Activated T-helper 1 cell treated with anti-CD3 and anti-CD28 coated beads, Interleukin-12 subunit alpha, Interleukin-12 subunit beta, Interleukin-2, Interleukin-4 antibody, amounts not matched to agents 30 ng/mL and 10 ng/mL and 1 ng/mL, durations not matched to agents 14 hours and 24 hours and 36 hours (primary cell): ENCODE data around the gene GSDMA. TPM values are rescaled to one million over a fixed set of nuclear protein-coding genes. Genes with fewer than 3 reads are reported as not detected.
A peak's percentile ranks its signal among the peaks of the same experiment; 100 is the strongest.
"Not testable (repeated sequence)": the region's sequence is repeated elsewhere in the genome, so short reads cannot be mapped to it uniquely, and the experiment has no call there.

Experiments
- DNase-seq: peaks from one replicate; pipeline ENCODE4 v3.0.0; 2021; ENCODE audit warnings: low spot score
- H3K27ac Mint-ChIP-seq: one replicate; pipeline ENCODE4 v1.8.0; 2021; ENCODE audit warnings: mild to moderate bottlenecking, mixed read lengths
- H3K27me3 Mint-ChIP-seq: one replicate; pipeline ENCODE4 v1.8.0; 2022; ENCODE audit warnings: mild to moderate bottlenecking, moderate library complexity, mixed read lengths; ENCODE audit not compliant: insufficient read depth
- H3K36me3 Mint-ChIP-seq: one replicate; pipeline ENCODE4 v1.8.0; 2021; ENCODE audit warnings: low read depth, mixed read lengths
- H3K4me1 Mint-ChIP-seq: one replicate; pipeline ENCODE4 v1.8.0; 2021; ENCODE audit warnings: low read depth, mixed read lengths
- H3K4me3 Mint-ChIP-seq: one replicate; pipeline ENCODE4 v1.8.0; 2021; ENCODE audit warnings: mild to moderate bottlenecking, moderate library complexity, mixed read lengths
- H3K9me3 Mint-ChIP-seq: one replicate; pipeline ENCODE4 v1.8.0; 2021; ENCODE audit warnings: mixed read lengths
- intact Hi-C: fragments of 100-400 bp; cut with micrococcal nuclease; formaldehyde crosslinking; loops from one replicate; pipeline ENCODE4 v1.15.1; 2024
- total RNA-seq: library from RNA; stranded (reverse); gene quantifications from 2 replicates; pipeline ENCODE4 v1.2.3, GENCODE V29; 2022

The GSDMA gene
- total RNA-seq, 1 donor from 2014 or later = 0.73 TPM

- no peaks in the 10 kb centered on the region for H3K9me3 Mint-ChIP-seq
- intact Hi-C loops = no loop called here
- no peak for DNase-seq
- H3K4me3 Mint-ChIP-seq = no peak overlapping the region
- H3K27me3 Mint-ChIP-seq = peaks cover 4% of the 10 kb centered on the region
- H3K27ac Mint-ChIP-seq = no peak overlapping the region
- H3K36me3 Mint-ChIP-seq = peaks cover 2% of the 10 kb centered on the region
- H3K4me1 Mint-ChIP-seq = peaks cover 25% of the 10 kb centered on the region
Observed at GRCh38 chr17:39937447-39937846, 25.4 kb upstream of the GSDMA start.

GRCh38 chr17:39938140-39938869, 24.5 kb upstream of the GSDMA start:
- Mint-ChIP-seq H3K36me3 (peaks cover 2% of the 10 kb centered on the region), H3K4me1 (peaks cover 25% of the 10 kb centered on the region), H3K9me3 (no peaks in the 10 kb centered on the region), H3K27ac (peak overlapping the region; percentile 23), H3K27me3 (peaks cover 4% of the 10 kb centered on the region), H3K4me3 (no peak overlapping the region)
- no peak for DNase-seq
- intact Hi-C loops = no loop called here

GRCh38 chr17:39939106-39939505, 23.7 kb upstream of the GSDMA start:
- Mint-ChIP-seq H3K27ac (peak overlapping the region; percentile 87), H3K36me3 (peaks cover 2% of the 10 kb centered on the region), H3K4me3 (no peak overlapping the region), H3K9me3 (no peaks in the 10 kb centered on the region), H3K27me3 (peaks cover 4% of the 10 kb centered on the region), H3K4me1 (peaks cover 25% of the 10 kb centered on the region)
- DNase-seq = no peak
- intact Hi-C loops = no loop called here

GRCh38 chr17:39939588-39940419, 23.0 kb upstream of the GSDMA start:
- Mint-ChIP-seq H3K4me1 (peaks cover 25% of the 10 kb centered on the region), H3K9me3 (no peaks in the 10 kb centered on the region), H3K27ac (peak overlapping the region; percentile 87), H3K27me3 (peaks cover 4% of the 10 kb centered on the region), H3K36me3 (peaks cover 2% of the 10 kb centered on the region), H3K4me3 (peak overlapping the region; percentile 31)
- peak; percentile 71 for DNase-seq
- intact Hi-C loops = loop anchor here (1.0 kb wide), 4 partner anchors 13 to 170 kb away; partner anchors contain the start of genes LRRC3C, ORMDL3 and PSMD3

GRCh38 chr17:39943702-39944392, 19.0 kb upstream of the GSDMA start:
- Mint-ChIP-seq H3K9me3 (no peaks in the 10 kb centered on the region), H3K27ac (no peak overlapping the region), H3K4me3 (no peak overlapping the region), H3K36me3 (peaks cover 2% of the 10 kb centered on the region), H3K4me1 (peaks cover 36% of the 10 kb centered on the region), H3K27me3 (peaks cover 6% of the 10 kb centered on the region)
- intact Hi-C loops = no loop called here
- no peak for DNase-seq

GRCh38 chr17:39944393-39944711, 18.5 kb upstream of the GSDMA start:
- Mint-ChIP-seq H3K9me3 (no peaks in the 10 kb centered on the region), H3K4me1 (peaks cover 36% of the 10 kb centered on the region), H3K27me3 (peaks cover 6% of the 10 kb centered on the region), H3K4me3 (no peak overlapping the region), H3K27ac (no peak overlapping the region), H3K36me3 (peaks cover 2% of the 10 kb centered on the region)
- no peak for DNase-seq
- intact Hi-C loops = no loop called here

- intact Hi-C loops = no loop called here
- H3K36me3 Mint-ChIP-seq = no peaks in the 10 kb centered on the region
- no peak overlapping the region for H3K4me3 Mint-ChIP-seq
Observed at GRCh38 chr17:39946551-39947330, 16.1 kb upstream of the GSDMA start.

GRCh38 chr17:39948489-39948828, 14.3 kb upstream of the GSDMA start:
- H3K36me3 Mint-ChIP-seq, H3K27me3 Mint-ChIP-seq, H3K27ac Mint-ChIP-seq, H3K4me3 Mint-ChIP-seq, DNase-seq, intact Hi-C loops, H3K9me3 Mint-ChIP-seq: not testable (repeated sequence)
- peaks cover 39% of the 10 kb centered on the region for H3K4me1 Mint-ChIP-seq

More at GRCh38 chr17:39946551-39947330, 16.1 kb upstream of the GSDMA start:
- no peak for DNase-seq
- Mint-ChIP-seq H3K27ac (peak overlapping the region; percentile 5), H3K9me3 (no peaks in the 10 kb centered on the region), H3K4me1 (peaks cover 27% of the 10 kb centered on the region), H3K27me3 (peaks cover 9% of the 10 kb centered on the region)

GRCh38 chr17:39949028-39949427, 13.8 kb upstream of the GSDMA start:
- no peak for DNase-seq
- no peaks in the 10 kb centered on the region for H3K9me3 Mint-ChIP-seq
- no peaks in the 10 kb centered on the region for H3K36me3 Mint-ChIP-seq
- intact Hi-C loops = no loop called here
- no peak overlapping the region for H3K27ac Mint-ChIP-seq
- H3K4me3 Mint-ChIP-seq = no peak overlapping the region
- H3K27me3 Mint-ChIP-seq = peaks cover 7% of the 10 kb centered on the region
- peaks cover 42% of the 10 kb centered on the region for H3K4me1 Mint-ChIP-seq

GRCh38 chr17:39950871-39951348, 11.9 kb upstream of the GSDMA start:
- no peaks in the 10 kb centered on the region for H3K9me3 Mint-ChIP-seq
- no peak overlapping the region for H3K4me3 Mint-ChIP-seq
- H3K4me1 Mint-ChIP-seq = peaks cover 42% of the 10 kb centered on the region
- peak overlapping the region; percentile 70 for H3K27ac Mint-ChIP-seq
- DNase-seq = no peak
- H3K36me3 Mint-ChIP-seq = no peaks in the 10 kb centered on the region
- peaks cover 4% of the 10 kb centered on the region for H3K27me3 Mint-ChIP-seq
- intact Hi-C loops = no loop called here

GRCh38 chr17:39951924-39952679, 10.7 kb upstream of the GSDMA start:
- intact Hi-C loops = no loop called here
- H3K27ac Mint-ChIP-seq = peak overlapping the region; percentile 67
- no peak for DNase-seq
- no peaks in the 10 kb centered on the region for H3K9me3 Mint-ChIP-seq
- H3K27me3 Mint-ChIP-seq = peaks cover 3% of the 10 kb centered on the region
- peak overlapping the region; percentile 58 for H3K4me3 Mint-ChIP-seq
- peaks cover 42% of the 10 kb centered on the region for H3K4me1 Mint-ChIP-seq
- H3K36me3 Mint-ChIP-seq = no peaks in the 10 kb centered on the region
